ENCODE results near the gene CRYM. TPM values are rescaled to one million over a fixed set of nuclear protein-coding genes. Genes with fewer than 3 reads are reported as not detected.
"Not testable (repeated sequence)": the region's sequence is repeated elsewhere in the genome, so short reads cannot be mapped to it uniquely, and the experiment has no call there.

Gene CRYM
- polyA plus RNA-seq (ENCODE audit: insufficient read length in 4 of 4) = 1 to 10 TPM; 8.0 to 9.9 (median 8.9) TPM

DNA sequence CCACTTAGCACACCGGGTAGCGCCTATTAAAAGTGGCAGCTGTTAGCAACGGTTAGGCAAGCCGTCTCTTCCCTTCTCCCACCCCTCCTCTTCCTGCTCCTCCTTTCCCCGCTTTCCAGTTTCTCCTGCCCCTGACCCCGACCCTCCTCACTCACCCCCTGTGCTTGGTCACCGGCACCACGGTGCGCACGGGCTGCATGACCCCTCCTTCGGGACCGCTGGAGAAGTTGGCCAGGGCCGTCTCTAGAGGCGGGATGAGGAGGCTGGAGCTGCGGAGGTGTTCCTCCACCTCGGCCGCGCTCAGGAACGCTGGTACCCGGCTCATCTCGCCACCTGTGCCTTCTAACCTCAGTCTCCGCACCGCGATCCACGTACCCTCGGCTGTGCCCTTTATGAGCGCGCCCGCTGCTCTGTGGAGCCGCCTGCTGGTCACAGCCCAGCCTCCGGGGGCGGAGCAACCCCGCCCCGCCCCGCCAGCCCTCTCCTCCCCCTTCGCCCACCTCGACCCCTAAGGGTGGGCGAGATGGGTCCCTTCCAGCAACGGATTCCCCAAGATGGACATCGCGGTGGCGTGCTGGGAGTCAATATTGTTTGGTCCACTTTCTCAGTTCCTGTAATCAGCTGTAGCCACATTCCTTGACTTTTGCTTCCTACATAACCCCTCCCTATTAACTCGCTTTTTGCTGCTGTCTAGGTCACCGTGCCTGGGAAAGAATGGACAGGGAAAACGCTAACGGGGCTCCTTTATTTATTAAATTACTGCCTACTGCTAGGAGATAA lies at the start of gene CRYM:
Gene CRYM (minus strand): TSS at position 364 of the 780 bp plus-strand sequence. CDS start 39 bp downstream, at position 325.
- peak in 2 of 4 donors; percentile 34 to 46 for DNase-seq (ENCODE audit: low read depth in 4 of 4, low spot score in 2 of 4)

DNA sequence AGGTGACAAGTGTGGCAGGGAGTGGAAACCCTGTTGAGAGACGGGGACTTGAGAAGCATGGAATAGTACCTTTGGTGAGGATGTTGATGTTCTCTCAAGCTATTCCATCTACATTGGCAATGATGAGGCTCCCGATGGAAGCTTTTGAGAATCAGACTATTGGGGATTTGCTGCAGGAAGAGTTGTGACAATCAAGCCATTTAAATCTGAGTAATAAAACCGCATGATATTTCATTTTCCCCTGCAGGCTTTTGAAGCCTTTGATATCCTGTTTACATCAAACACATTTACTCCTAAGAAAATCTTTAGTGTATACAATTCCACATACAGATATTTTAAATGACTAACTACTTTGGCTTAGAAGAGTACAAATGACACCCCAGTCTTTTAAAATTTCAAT lies 49.0 kb upstream of the CRYM start:
- no peak for DNase-seq (ENCODE audit: low read depth in 4 of 4, low spot score in 2 of 4)

DNA sequence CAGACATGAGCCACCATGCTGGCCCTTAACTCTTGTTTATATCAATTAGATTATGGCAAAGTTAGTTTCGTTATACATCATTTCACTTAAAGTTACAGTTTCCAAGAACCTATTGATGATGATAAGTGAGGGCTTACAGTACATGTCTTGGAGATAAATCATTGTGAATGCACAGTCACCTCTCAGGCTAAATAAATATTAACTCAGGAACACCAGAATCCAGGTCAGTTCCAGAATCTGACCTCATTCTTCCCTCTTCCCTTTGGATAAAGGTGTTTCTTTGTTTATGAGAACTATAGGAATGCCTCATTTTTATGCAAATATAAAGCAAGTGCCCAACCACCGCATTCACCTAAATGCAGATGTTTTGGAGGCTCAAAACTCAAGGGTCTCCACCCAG lies 48.4 kb upstream of the CRYM start:
- no peak for DNase-seq (ENCODE audit: low read depth in 4 of 4, low spot score in 2 of 4)

DNA sequence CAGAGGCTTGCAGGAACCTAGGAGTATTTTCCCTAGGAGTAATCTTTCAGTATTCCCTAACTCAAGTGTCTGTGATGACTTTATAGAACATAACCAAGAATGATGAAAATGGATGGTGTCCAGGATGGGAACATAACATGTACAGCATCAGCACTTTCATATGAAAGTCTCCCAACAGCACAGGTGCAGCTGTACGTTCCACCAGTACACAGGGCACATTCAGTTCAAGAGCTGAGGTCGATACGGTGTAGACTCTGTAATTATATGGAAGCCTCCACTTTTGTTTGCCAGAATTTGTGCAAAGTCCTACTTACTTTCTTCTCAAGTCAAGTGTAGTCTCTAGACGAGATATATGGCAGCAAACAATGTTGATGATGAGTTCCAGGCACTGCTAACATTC lies 46.2 kb upstream of the CRYM start:
- DNase-seq (ENCODE audit: low read depth in 4 of 4, low spot score in 2 of 4) = no peak

DNA sequence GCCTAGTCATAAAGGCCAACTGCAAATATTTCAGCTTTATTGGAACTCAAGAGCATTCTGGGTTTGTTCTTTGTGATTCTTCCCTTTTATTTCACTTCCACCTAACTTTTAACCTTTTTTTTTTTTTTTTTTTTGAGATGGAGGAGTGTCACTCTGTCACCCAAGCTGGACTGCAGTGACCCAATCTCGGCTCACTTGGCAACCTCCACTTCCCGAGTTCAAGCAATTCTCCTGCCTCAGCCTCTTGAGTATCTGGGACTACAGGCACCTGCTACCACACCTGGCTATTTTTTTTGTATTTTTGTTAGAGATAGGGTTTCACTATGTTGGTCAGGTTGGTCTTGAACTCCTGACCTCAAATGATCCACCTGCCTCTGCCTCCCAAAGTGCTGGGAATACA lies 44.2 kb upstream of the CRYM start:
- DNase-seq (ENCODE audit: low read depth in 4 of 4, low spot score in 2 of 4) = not testable (repeated sequence)

DNA sequence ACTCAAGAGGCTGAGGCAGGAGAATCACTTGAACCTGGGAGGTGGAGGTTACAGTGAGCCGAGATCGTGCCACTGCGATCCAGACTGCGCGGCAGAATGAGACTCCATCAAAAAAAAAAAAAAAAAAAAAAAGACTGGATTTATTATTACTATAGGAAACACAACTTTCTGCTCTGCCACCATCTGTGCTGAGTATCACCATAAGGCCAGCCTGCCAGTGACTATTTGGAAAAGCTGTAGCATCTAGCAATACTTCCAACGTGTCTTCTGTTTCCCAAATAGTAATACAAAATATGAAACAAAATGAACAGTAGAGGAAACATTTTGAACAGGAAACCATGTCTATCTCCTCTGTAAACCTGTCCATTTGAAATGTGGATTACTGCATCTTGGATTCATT lies 43.6 kb upstream of the CRYM start:
- DNase-seq (ENCODE audit: low read depth in 4 of 4, low spot score in 2 of 4) = no peak

DNA sequence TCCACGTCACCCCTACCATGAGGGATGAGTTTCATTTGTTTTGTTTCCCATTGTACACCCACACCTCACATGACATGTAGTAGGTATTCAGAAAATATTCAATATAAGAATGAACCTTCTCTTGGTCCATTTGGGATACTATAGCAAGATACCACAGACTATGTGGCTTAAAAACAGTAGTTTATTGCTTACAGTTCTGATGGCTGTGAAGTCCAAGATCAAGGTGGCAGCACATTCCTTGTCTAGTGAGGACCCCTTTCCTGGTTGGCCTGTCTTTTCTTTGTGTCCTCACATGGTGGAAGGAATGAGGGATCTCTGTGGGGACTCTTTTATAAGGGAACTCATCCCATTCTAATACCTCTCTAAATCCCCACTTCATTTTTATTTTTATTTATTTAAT lies 36.2 kb upstream of the CRYM start:
- no peak for DNase-seq (ENCODE audit: low read depth in 4 of 4, low spot score in 2 of 4)

DNA sequence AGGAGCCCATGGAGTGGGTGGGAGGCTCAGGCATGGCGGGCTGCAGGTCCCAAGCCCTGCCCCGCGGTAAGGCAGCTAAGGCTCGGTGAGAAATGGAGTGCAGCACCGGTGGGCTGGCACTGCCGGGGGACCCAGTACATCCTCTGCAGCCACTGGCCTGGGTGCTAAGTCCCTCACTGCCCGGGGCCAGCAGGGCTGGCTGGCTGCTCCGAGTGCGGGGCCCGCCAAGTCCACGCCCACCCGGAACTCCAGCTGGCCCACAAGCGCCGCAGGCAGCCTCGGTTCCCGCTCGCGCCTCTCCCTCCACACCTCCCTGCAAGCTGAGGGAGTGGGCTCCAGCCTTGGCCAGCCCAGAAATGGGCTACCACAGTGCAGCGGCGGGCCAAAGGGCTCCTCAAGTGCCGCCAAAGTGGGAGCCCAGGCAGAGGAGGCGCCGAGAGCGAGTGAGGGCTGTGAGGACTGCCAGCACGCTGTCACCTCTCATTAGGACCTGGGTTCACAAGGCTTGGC lies 34.8 kb upstream of the CRYM start:
- not testable (repeated sequence) for DNase-seq (ENCODE audit: low read depth in 4 of 4, low spot score in 2 of 4)

DNA sequence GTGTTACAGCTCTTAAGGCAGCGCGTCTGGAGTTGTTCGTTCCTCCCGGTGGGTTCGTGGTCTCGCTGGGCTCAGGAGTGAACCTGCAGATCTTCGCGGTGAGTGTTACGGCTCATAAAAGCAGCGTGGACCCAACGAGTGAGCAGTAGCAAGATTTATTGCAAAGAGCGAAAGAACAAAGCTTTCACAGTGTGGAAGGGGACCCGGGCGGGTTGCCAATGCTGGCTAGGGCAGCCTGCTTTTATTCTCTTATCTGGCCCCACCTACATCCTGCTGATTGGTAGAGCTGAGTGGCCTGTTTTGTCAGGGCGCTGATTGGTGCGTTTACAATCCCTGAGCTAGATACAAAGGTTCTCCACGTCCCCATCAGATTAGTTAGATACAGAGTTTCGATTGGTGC lies 34.0 kb upstream of the CRYM start:
- not testable (repeated sequence) for DNase-seq (ENCODE audit: low read depth in 4 of 4, low spot score in 2 of 4)

DNA sequence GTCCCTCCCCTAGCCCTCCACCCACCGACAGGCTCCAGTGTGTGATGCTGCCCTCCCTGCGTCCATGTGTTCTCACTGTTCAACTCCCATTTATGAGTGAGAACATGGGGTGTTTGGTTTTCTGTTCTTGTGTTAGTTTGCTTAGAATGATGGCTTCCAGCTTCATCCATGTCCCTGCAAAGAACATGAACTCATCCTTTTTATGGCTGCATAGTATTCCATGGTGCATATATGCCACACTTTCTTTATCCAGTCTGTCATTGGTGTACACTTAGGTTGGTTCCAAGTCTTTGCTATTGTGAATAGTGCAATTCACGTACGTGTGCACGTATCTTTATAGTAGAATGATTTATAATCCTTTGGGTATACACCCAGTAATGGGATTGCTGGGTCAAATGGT lies 28.6 kb upstream of the CRYM start:
- not testable (repeated sequence) for DNase-seq (ENCODE audit: low read depth in 4 of 4, low spot score in 2 of 4)

DNA sequence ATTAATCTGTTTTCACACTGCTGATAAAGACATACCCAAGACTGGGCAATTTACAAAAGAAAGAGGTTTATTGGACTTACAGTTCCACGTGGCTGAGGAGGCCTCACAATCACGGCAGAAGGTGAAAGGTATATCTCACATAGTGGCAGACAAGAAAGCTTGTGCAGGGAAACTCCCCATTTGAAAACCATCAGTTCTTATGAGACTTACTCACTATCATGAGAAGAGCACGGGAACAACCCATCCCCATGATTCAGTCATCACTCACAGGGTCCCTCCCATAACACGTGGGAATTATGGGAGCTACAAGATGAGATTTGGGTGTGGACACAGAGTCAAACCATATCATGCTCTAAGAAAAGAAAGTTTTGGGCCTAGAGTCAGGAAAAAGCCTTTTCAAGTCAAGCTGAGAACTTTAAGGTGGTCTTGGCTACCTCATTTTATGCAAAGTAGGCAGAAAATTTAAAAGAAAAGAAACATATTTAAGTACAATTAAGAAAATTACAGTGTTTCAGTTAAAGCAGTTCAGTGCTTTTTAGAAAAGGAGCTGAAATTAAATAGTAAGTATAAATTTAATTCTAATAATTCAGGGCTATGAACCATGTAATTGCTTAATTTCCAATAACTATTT lies 24.9 kb upstream of the CRYM start:
- no peak for DNase-seq (ENCODE audit: low read depth in 4 of 4, low spot score in 2 of 4)

DNA sequence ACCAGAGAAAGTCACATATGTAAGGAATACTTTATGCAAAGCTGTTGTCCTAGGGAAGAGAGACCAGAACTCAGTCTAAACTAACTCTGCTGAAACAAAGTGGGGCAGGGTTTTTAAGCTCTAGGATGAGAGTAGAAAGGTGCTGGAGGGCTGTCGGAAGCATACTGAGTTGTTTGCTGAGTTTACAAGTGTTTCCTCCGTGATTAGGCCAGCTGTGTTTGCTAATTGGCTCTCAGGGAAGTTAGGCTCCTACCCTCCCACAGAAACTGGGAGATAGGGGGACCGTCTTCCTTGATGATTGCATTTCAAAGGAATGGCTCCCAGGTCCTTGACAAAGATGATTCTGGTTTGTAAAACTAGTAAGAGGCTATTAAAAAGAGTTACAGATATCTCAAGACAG lies 24.4 kb upstream of the CRYM start:
- DNase-seq (ENCODE audit: low read depth in 4 of 4, low spot score in 2 of 4) = no peak

DNA sequence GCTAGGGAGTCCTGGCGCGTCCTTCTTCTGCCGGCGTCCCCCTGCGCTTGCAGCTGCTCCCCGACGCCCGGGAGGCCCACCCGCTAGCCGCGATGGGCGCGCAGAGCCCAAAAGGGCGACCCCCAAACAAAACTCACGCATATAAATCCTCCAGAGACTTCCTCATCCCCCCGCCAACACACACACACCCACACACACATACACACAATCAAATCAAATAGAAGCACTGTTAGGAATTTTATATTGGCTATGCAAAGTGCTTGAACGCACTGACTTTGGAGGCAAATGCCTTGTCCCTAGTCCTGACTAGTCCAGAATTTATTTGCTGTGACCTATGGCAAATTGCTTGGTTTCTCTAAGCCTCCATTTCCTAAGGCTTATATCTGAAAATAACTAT lies 23.8 kb upstream of the CRYM start:
- DNase-seq (ENCODE audit: low read depth in 4 of 4, low spot score in 2 of 4) = no peak

DNA sequence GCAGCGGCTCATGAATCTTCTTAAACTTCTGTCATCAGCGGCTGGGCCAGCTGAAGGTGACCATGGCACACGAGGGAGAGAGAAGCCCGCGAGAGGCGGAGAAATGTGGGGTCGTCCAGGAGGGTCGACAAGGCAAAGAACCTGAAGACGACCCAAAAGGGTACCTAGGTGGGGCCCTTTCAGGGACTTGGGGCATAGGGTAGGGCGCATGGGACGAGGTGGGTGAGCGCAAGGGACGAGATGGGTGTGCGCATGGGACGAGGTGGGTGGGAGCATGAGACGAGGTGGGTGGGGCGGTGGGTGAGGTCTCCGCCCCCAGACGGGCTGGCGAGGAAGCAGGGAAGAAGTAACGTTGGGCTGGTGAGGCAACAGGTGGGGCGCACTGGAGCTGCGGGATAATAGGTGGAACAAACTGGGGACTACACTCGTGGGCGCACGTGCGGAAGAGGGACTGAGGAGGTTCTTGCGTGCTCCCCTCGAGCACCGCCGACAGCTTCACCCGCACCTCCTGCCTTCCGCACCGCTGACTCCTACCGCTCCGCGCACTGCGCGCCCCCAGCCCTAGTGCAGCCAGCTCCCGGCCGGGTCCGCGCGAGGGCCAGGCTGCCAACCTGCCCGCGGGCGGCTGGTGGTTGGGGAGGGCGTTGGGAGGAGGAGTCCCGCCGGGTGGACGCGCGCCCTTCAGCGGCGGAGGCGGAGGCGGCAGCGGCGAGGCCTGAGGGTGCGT lies 23.2 kb upstream of the CRYM start:
- peak in 3 of 4 donors; percentile 13 to 35 (median 20) for DNase-seq (ENCODE audit: low read depth in 4 of 4, low spot score in 2 of 4)

DNA sequence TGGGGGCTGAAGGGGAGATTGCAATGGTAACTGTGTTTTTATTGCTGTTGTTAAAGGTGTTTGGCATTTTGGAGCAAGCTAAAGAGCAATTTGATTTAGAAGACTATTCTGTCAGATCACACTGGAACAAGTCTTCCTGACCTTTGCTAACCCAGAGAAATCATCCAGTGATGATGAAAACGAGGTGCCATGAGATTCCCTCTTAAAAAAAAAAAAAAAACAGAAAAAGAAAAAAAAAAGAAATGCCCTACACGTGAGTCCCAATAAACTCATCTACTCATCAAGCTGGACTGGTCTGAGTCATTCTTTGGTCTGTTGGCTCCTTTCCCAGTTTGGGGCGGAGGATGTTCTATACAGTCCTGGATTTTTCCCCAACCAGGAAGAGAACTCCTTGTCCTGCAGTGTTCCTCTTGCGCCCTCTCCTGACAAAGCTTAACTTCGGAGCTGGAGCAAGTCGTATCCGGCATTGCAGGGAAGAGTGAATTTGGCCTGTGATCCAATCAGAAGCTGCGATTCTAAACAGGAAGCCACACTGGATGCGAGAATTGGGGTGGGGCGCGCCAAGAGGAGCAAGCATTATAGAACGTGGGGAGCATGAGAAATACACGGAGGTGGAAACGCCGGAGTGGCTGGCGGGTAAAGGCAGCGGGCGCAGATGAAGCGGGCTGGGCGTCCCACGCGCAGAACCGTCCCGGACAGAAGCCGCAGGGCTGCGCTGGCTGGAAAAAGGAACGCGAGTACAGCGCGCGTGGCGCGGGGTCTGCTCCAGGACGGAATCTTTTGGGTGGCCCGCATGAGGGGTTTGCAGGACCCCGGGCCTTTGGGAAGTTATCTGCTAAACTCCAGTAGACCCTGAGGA lies 22.4 kb upstream of the CRYM start:
- DNase-seq (ENCODE audit: low read depth in 4 of 4, low spot score in 2 of 4) = peak; percentile 88 to 99 (median 92)

DNA sequence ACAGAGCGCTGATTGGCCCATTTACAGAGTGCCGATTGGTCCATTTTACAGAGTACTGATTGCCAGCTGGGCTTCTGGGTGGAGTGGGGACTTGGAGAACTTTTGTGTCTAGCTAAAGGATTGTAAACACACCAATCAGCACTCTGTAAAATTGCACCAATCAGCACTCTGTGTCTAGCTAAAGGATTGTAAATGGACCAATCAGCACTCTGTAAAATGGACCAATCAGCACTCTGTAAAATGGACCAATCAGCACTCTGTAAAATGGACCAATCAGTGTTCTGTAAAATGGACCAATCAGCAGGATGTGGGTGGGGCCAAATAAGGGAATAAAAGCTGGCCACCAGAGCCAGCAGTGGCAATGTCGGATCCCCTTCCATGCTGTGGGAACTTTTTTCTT lies 11.7 kb upstream of the CRYM start:
- not testable (repeated sequence) for DNase-seq (ENCODE audit: low read depth in 4 of 4, low spot score in 2 of 4)

DNA sequence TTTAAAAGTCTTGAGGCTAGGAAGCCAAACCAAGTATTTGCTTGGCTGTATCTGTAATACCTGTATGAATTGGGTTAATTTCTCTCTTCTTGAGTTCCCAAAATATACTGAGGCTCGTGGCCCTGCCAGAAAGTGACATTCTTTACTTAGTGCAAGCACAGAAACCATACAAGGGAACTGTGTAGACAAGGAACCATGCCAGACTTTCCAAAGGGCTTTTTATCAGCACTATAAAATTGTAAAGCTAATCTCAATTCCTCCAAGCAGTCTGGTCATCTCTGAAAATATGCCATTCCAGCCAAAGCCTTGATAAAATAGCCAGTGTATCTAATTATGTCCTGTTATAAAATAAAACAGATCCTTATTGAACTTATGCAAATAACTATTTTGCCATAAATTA lies 7.2 kb upstream of the CRYM start:
- DNase-seq (ENCODE audit: low read depth in 4 of 4, low spot score in 2 of 4) = no peak

DNA sequence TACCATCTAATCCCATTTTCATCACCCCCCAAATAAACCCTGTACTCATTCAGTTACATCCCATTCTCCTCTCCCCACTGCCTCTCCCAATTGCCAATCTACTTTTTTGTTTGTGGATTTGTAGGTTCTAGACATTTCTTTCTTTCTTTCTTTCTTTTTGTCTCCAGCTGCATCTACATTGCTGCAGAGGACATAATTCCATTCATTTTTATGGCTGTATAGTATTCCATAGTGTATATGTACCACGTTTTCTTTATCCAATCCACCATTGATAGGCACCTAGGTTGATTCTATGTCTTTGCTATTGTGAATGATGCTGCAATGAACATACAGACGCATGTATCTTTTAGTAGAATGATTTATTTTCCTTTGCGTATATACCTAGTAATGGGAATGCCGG lies 6.3 kb upstream of the CRYM start:
- DNase-seq (ENCODE audit: low read depth in 4 of 4, low spot score in 2 of 4) = no peak

DNA sequence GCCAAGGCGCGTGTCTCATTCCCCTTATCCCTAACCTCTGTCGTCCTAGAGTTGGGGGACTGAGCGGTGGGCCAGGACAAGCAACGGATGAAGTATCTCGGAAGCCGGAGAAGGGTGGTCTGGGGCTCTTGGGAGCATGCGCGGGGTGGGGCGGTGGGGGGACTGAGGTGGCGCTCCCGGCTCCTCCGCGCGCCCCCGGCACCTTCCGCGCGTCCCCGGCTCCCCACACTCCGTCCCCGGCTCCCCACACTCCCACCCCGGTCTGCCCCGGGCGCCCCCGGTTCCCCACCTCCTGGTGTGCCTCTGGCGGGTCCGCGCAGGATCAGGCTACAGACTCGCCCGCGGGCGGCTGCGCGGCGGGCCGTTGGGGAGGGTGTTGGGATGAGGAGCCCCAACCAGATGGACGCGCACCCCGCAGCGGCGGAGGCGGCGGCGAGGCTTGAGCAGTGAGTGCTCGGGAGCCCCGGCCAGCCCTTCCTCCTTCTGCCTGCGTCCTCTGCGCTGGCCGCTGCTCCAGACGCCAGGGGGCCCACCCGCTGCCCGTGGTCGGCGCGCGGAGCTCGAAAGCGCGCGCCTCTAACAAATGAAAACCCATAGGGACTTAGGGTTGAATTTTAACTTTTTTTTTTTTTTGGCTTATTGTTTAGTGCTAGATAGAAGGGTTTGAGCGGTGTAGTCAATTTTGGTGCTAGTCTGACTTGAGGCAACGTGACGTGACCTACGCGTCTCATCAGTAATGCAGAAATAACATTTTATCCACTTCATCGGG lies 5.6 kb upstream of the CRYM start:
- peak in 2 of 4 donors; percentile 36 to 43 for DNase-seq (ENCODE audit: low read depth in 4 of 4, low spot score in 2 of 4)

Data from left renal cortex interstitium (tissue), 4 donors.